A549 (cell line): ENCODE results near the gene DOCK9.

ENCODE experiments used
- EHMT2 ChIP-seq: fragments of 200-600 bp; sonication (generic); IDR thresholded peaks from 2 replicates; pipeline ENCODE4 v1.6.1; 2016; ENCODE audit warnings: antibody characterized with exemption, low read depth, mild to moderate bottlenecking, moderate library complexity
- EP300 ChIP-seq, 2 experiments: fragments of >200 bp; sonication (Bioruptor Twin); formaldehyde crosslinking; IDR thresholded peaks; 2 replicates in 1 of 2; 3 replicates in 1 of 2; pipeline ENCODE4 v1.6.1; 2016 to 2017
- FOXS1 ChIP-seq: fragments of 250-450 bp; sonication (Bioruptor Pico); IDR thresholded peaks from 2 replicates; pipeline ENCODE4 v1.5.0; 2020; ENCODE audit warnings: mild to moderate bottlenecking, moderate library complexity
- HDAC2 ChIP-seq: fragments of 200-600 bp; sonication (generic); IDR thresholded peaks from 2 replicates; pipeline ENCODE4 v1.6.1; 2016
- JUN ChIP-seq, 2 experiments: fragments of >200 bp; sonication (Bioruptor Twin); formaldehyde crosslinking; IDR thresholded peaks; 2 replicates in 1 of 2; 3 replicates in 1 of 2; pipeline ENCODE4 v1.6.1; 2016 to 2017
- MAFK ChIP-seq: fragments of 450-650 bp; IDR thresholded peaks from 2 replicates; pipeline ENCODE4 v1.6.1; 2014; ENCODE audit not compliant: partially characterized antibody
- NPAS2 ChIP-seq: fragments of 250-450 bp; sonication (Bioruptor Pico); IDR thresholded peaks from 2 replicates; pipeline ENCODE4 v1.8.0; 2022; ENCODE audit warnings: mild to moderate bottlenecking, moderate library complexity, borderline replicate concordance
- POLR2A ChIP-seq: IDR thresholded peaks from 2 replicates; pipeline ENCODE4 v1.6.1; 2012; ENCODE audit warnings: mild to moderate bottlenecking, low read length
- RCOR1 ChIP-seq: fragments of 150-350 bp; IDR thresholded peaks from 2 replicates; pipeline ENCODE4 v1.6.1; 2014; ENCODE audit warnings: antibody characterized with exemption, low read length, low read depth
- ZC3H11A ChIP-seq: fragments of 450-650 bp; IDR thresholded peaks from 2 replicates; pipeline ENCODE4 v1.6.1; 2014; ENCODE audit warnings: antibody characterized with exemption, mild to moderate bottlenecking
- ZFP36 ChIP-seq: fragments of 450-650 bp; IDR thresholded peaks from 2 replicates; pipeline ENCODE4 v1.6.1; 2014; ENCODE audit warnings: borderline replicate concordance; ENCODE audit not compliant: partially characterized antibody
- TF ChIP-seq, protein P1 (sequence below): fragments of >200 bp; sonication (Bioruptor Twin); formaldehyde crosslinking; IDR thresholded peaks from 3 replicates; pipeline ENCODE4 v1.5.1; 2016
- TF ChIP-seq, protein P2 (sequence below): fragments of 200-600 bp; sonication (generic); IDR thresholded peaks from 2 replicates; pipeline ENCODE4 v1.6.1; 2016; ENCODE audit warnings: antibody characterized with exemption, mild to moderate bottlenecking, moderate library complexity
- TF ChIP-seq, protein P3 (sequence below): fragments of 450-650 bp; IDR thresholded peaks from 2 replicates; pipeline ENCODE4 v1.6.1; 2014; ENCODE audit warnings: antibody characterized with exemption

DNA sequence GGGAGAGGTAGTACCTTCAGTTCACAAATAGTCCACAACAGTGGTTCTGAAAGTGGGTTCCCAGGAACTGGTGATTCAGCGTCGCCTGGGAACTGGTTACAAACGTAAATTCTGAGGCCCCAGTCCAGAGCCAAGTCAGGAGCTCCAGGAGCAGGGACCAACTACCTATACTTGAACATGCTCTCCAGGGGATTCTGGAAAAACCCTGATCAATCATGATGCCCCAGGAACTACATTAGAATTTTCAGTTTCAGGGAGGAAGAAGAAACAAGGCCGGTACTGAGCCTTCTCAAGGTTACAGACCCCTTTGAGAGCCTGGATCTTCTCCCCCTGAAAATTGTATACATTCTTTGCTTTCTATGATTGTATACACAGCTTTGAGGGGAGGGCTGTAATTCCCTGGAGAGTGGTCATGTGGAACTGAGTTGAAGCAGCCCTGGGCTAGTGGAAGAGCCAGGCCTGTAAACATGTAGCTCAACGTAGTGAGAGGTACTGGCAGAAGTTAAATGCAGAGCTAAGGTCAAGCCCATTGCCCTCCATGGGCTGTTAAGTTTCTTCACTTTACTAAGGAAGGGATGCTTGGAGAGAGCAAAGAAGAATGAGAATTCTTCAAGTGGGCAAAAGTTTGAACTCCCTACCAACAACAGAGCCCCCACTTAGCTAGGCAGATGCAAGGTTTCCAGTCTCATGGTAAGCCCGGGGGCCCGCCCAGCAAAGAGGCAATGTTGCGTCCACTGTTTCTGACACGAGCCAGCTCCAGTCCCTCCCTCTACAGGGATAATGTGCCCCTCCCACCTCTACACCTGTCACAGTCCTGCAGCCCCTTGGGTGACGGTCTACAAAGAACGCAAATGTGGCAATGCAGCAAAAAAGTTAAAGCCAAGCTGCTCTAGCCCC is 17.0 kb downstream of the DOCK9 start:
- TF ChIP-seq, protein P1, sequence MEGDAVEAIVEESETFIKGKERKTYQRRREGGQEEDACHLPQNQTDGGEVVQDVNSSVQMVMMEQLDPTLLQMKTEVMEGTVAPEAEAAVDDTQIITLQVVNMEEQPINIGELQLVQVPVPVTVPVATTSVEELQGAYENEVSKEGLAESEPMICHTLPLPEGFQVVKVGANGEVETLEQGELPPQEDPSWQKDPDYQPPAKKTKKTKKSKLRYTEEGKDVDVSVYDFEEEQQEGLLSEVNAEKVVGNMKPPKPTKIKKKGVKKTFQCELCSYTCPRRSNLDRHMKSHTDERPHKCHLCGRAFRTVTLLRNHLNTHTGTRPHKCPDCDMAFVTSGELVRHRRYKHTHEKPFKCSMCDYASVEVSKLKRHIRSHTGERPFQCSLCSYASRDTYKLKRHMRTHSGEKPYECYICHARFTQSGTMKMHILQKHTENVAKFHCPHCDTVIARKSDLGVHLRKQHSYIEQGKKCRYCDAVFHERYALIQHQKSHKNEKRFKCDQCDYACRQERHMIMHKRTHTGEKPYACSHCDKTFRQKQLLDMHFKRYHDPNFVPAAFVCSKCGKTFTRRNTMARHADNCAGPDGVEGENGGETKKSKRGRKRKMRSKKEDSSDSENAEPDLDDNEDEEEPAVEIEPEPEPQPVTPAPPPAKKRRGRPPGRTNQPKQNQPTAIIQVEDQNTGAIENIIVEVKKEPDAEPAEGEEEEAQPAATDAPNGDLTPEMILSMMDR: no peak
- no peak for TF ChIP-seq POLR2A
- no peak for TF ChIP-seq MAFK
- no peak for TF ChIP-seq ZFP36
- no peak for TF ChIP-seq RCOR1
- TF ChIP-seq EP300 (IDR thresholded peaks at IDR 0.05): no peak
- TF ChIP-seq ZC3H11A: no peak
- no peak for TF ChIP-seq EHMT2
- TF ChIP-seq JUN (IDR thresholded peaks at IDR 0.05): no peak
- TF ChIP-seq FOXS1: no peak
- no peak for TF ChIP-seq HDAC2
- TF ChIP-seq NPAS2 (CRISPR knock-in tag): no peak
- TF ChIP-seq, protein P2, sequence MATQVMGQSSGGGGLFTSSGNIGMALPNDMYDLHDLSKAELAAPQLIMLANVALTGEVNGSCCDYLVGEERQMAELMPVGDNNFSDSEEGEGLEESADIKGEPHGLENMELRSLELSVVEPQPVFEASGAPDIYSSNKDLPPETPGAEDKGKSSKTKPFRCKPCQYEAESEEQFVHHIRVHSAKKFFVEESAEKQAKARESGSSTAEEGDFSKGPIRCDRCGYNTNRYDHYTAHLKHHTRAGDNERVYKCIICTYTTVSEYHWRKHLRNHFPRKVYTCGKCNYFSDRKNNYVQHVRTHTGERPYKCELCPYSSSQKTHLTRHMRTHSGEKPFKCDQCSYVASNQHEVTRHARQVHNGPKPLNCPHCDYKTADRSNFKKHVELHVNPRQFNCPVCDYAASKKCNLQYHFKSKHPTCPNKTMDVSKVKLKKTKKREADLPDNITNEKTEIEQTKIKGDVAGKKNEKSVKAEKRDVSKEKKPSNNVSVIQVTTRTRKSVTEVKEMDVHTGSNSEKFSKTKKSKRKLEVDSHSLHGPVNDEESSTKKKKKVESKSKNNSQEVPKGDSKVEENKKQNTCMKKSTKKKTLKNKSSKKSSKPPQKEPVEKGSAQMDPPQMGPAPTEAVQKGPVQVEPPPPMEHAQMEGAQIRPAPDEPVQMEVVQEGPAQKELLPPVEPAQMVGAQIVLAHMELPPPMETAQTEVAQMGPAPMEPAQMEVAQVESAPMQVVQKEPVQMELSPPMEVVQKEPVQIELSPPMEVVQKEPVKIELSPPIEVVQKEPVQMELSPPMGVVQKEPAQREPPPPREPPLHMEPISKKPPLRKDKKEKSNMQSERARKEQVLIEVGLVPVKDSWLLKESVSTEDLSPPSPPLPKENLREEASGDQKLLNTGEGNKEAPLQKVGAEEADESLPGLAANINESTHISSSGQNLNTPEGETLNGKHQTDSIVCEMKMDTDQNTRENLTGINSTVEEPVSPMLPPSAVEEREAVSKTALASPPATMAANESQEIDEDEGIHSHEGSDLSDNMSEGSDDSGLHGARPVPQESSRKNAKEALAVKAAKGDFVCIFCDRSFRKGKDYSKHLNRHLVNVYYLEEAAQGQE: no peak
- TF ChIP-seq, protein P3, sequence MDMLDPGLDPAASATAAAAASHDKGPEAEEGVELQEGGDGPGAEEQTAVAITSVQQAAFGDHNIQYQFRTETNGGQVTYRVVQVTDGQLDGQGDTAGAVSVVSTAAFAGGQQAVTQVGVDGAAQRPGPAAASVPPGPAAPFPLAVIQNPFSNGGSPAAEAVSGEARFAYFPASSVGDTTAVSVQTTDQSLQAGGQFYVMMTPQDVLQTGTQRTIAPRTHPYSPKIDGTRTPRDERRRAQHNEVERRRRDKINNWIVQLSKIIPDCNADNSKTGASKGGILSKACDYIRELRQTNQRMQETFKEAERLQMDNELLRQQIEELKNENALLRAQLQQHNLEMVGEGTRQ: no peak
